ENCODE measurements around the gene CIB1.

DNA sequence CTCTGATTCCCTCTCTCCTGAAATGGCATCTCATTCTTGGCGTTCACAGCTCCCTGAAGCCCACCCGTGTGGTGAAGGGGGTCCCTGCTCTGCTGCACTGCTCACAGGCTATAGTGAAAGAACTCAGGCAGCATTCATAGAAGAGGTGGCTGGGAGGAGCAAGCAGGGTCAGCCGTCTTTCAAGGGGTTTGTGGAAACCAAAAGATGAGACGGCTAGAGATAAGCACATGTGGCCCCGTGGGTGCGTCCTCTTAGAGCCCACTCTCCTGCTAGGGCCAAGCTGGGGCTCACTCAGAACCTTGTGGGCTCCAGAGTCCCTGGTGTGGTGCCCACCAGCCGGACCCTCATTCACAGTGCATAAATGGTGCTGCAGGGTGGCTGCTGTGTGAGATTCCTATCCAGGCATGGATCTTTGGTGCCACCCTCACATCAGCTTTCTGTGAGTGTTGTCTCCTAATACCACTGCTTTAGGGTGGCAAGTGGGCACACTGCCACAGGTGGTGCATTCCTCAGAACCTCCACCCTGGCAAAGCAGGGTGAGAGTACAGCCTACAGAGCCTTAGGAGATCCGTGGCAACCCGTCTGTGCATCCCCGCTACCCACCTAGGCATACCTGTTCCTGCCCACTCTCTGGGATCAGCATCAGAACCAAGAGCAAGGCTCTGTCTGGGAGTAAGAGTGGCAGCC, 43.8 kb downstream of the CIB1 start:
- TF ChIP-seq, protein P1, sequence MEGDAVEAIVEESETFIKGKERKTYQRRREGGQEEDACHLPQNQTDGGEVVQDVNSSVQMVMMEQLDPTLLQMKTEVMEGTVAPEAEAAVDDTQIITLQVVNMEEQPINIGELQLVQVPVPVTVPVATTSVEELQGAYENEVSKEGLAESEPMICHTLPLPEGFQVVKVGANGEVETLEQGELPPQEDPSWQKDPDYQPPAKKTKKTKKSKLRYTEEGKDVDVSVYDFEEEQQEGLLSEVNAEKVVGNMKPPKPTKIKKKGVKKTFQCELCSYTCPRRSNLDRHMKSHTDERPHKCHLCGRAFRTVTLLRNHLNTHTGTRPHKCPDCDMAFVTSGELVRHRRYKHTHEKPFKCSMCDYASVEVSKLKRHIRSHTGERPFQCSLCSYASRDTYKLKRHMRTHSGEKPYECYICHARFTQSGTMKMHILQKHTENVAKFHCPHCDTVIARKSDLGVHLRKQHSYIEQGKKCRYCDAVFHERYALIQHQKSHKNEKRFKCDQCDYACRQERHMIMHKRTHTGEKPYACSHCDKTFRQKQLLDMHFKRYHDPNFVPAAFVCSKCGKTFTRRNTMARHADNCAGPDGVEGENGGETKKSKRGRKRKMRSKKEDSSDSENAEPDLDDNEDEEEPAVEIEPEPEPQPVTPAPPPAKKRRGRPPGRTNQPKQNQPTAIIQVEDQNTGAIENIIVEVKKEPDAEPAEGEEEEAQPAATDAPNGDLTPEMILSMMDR (IDR thresholded peaks at IDR 0.05) = no peak
- TF ChIP-seq BHLHE40 (IDR thresholded peaks at IDR 0.05; ENCODE audit: low read depth, low read length) = no peak
- TF ChIP-seq POLR2A (IDR thresholded peaks at IDR 0.05; ENCODE audit: low read length) = no peak
- TF ChIP-seq EP300 (IDR thresholded peaks at IDR 0.05) = no peak
- no peak for TF ChIP-seq RAD21 (conservative IDR thresholded peaks at IDR 0.05 in 1 of 2, IDR thresholded peaks at IDR 0.05 in 1 of 2)
- no peak for TF ChIP-seq EHF (CRISPR knock-in tag; IDR thresholded peaks at IDR 0.05)
- TF ChIP-seq HOXA7 (CRISPR knock-in tag; IDR thresholded peaks at IDR 0.05) = no peak
- TF ChIP-seq, protein P2, sequence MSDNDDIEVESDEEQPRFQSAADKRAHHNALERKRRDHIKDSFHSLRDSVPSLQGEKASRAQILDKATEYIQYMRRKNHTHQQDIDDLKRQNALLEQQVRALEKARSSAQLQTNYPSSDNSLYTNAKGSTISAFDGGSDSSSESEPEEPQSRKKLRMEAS (IDR thresholded peaks at IDR 0.05) = no peak
- TF ChIP-seq, protein P3, sequence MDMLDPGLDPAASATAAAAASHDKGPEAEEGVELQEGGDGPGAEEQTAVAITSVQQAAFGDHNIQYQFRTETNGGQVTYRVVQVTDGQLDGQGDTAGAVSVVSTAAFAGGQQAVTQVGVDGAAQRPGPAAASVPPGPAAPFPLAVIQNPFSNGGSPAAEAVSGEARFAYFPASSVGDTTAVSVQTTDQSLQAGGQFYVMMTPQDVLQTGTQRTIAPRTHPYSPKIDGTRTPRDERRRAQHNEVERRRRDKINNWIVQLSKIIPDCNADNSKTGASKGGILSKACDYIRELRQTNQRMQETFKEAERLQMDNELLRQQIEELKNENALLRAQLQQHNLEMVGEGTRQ (IDR thresholded peaks at IDR 0.05) = no peak
- TF ChIP-seq CBX8 (IDR thresholded peaks at IDR 0.05) = no peak

Measured in A549 (cell line).